ENCODE measurements around the gene APPL1. TPM values are rescaled to one million over a fixed set of nuclear protein-coding genes. Genes with fewer than 3 reads are reported as not detected.
"Not testable (repeated sequence)": the region's sequence is repeated elsewhere in the genome, so short reads cannot be mapped to it uniquely, and the experiment has no call there.

The APPL1 gene
- total and polyA plus RNA-seq, 10 of the 15 experiments (the other 5 are each of a cell fraction or from before 2014, with no cell fraction given) = 15.0 to 77.6 (median 40.2) TPM

GRCh38 chr3:57292897-57293526 lies 65.5 kb downstream of the APPL1 start:
- H3K9me3 ChIP-seq (replicated peaks; ENCODE audit: control insufficient read depth, insufficient read depth, low read length) = no peaks in the 10 kb centered on the region
- WGBS (ENCODE audit: insufficient coverage, insufficient replicate concordance, low lambda C conversion rate, missing lambda C conversion rate) = 61% methylated on average over 4 of the region's 4 CpGs
- H3K4me1 ChIP-seq (ENCODE audit: control insufficient read depth, insufficient read depth, low read length) = no peaks in the 10 kb centered on the region
- no peak overlapping the region for H3K4me3 ChIP-seq
- H3K79me2 ChIP-seq (ENCODE audit: control insufficient read depth, insufficient read depth, low read length) = no peaks in the 10 kb centered on the region
- H3K27me3 ChIP-seq (replicated peaks in 1 of 2; ENCODE audit: control insufficient read depth in 2 of 2, insufficient read depth in 2 of 2, low read length in 1 of 2) = no peaks in the 10 kb centered on the region
- DNase-seq (ENCODE audit: low read depth, low spot score) = no peak
- in situ Hi-C loops (cut with MboI) = no loop called here
- no peak overlapping the region for H3K27ac ChIP-seq (ENCODE audit: control insufficient read depth, insufficient read depth)
- TF ChIP-seq RELB (IDR thresholded peaks at IDR 0.05; ENCODE audit: low read depth) (no peak), HDAC2 (IDR thresholded peaks at IDR 0.05) (no peak), ZNF24 (IDR thresholded peaks at IDR 0.05) (no peak)
- no peak overlapping the region for H3K9ac ChIP-seq (ENCODE audit: control insufficient read depth, insufficient read depth, low read length)
- ChIA-PET CTCF (no interaction called here), RAD21 (ENCODE audit: unreplicated experiment) (no interaction called here), SMC1A (ENCODE audit: uncharacterized antibody, unreplicated experiment) (interaction anchor here (0.6 to 1.7 kb wide), 3 partner anchors 9 to 1533 kb away, joined by 3 to 4 read pairs (median 3); no protein-coding TSS in a partner anchor), POLR2A (interaction anchor here (0.6 kb wide), 2 partner anchors 86 to 136 kb away, joined by 3 read pairs; no protein-coding TSS in a partner anchor)
- no peak overlapping the region for H3K4me2 ChIP-seq (ENCODE audit: control insufficient read depth, insufficient read depth)
- FAIRE-seq = no peak
- no peaks in the 10 kb centered on the region for H3K36me3 ChIP-seq (ENCODE audit: control insufficient read depth in 2 of 2, insufficient read depth in 2 of 2, low read length in 1 of 2)
- no peak for ATAC-seq
- intact Hi-C loops (cut with micrococcal nuclease; ENCODE audit: unreplicated experiment) = no loop called here
- H2AFZ ChIP-seq (ENCODE audit: control insufficient read depth, low read depth, low read length) = no peak overlapping the region
- H4K20me1 ChIP-seq (ENCODE audit: control insufficient read depth, insufficient read depth) = no peaks in the 10 kb centered on the region
- BruUV-seq (replicated peaks) = no TSS peak

GRCh38 chr3:57298041-57298440 lies 70.5 kb downstream of the APPL1 start:
- FAIRE-seq (no peak), DNase-seq (ENCODE audit: low read depth, low spot score) (no peak), ATAC-seq (peak; percentile 62)
- ChIA-PET POLR2A (interaction anchor here (0.7 kb wide), 1 partner anchor 73 kb away, joined by 3 read pairs; no protein-coding TSS in a partner anchor), CTCF (no interaction called here), SMC1A (ENCODE audit: uncharacterized antibody, unreplicated experiment) (interaction anchor here (0.6 kb wide), 1 partner anchor 10 kb away, joined by 3 read pairs; no protein-coding TSS in a partner anchor), RAD21 (ENCODE audit: unreplicated experiment) (no interaction called here)
- intact Hi-C loops (cut with micrococcal nuclease; ENCODE audit: unreplicated experiment) = no loop called here
- Histone ChIP-seq H3K4me2 (ENCODE audit: control insufficient read depth, insufficient read depth) (no peak overlapping the region), H3K9me3 (replicated peaks; ENCODE audit: control insufficient read depth, insufficient read depth, low read length) (no peaks in the 10 kb centered on the region), H3K27ac (ENCODE audit: control insufficient read depth, insufficient read depth) (no peak overlapping the region), H4K20me1 (ENCODE audit: control insufficient read depth, insufficient read depth) (no peaks in the 10 kb centered on the region), H3K9ac (ENCODE audit: control insufficient read depth, insufficient read depth, low read length) (no peak overlapping the region), H3K4me1 (ENCODE audit: control insufficient read depth, insufficient read depth, low read length) (no peaks in the 10 kb centered on the region), H3K36me3 (ENCODE audit: control insufficient read depth in 2 of 2, insufficient read depth in 2 of 2, low read length in 1 of 2) (no peaks in the 10 kb centered on the region), H3K79me2 (ENCODE audit: control insufficient read depth, insufficient read depth, low read length) (no peaks in the 10 kb centered on the region), H3K27me3 (replicated peaks in 1 of 2; ENCODE audit: control insufficient read depth in 2 of 2, insufficient read depth in 2 of 2, low read length in 1 of 2) (no peaks in the 10 kb centered on the region), H3K4me3 (no peak overlapping the region), H2AFZ (ENCODE audit: control insufficient read depth, low read depth, low read length) (no peak overlapping the region)
- BruUV-seq (replicated peaks) = no TSS peak
- in situ Hi-C loops (cut with MboI) = no loop called here
- TF ChIP-seq DPF2 (IDR thresholded peaks at IDR 0.05) (no peak), SIN3A (IDR thresholded peaks at IDR 0.05; ENCODE audit: low read depth, low read length) (no peak), WRNIP1 (IDR thresholded peaks at IDR 0.05; ENCODE audit: borderline replicate concordance, low read depth, low read length) (no peak)
- 0% methylated on average over 1 of the region's 1 CpG for WGBS (ENCODE audit: insufficient coverage, insufficient replicate concordance, low lambda C conversion rate, missing lambda C conversion rate)

- DNase-seq (ENCODE audit: low read depth, low spot score); H4K20me1 ChIP-seq (ENCODE audit: control insufficient read depth, insufficient read depth); H3K27me3 ChIP-seq (replicated peaks in 1 of 2; ENCODE audit: control insufficient read depth in 2 of 2, insufficient read depth in 2 of 2, low read length in 1 of 2); RAD21 ChIA-PET (ENCODE audit: unreplicated experiment); H3K9ac ChIP-seq (ENCODE audit: control insufficient read depth, insufficient read depth, low read length); intact Hi-C loops (cut with micrococcal nuclease; ENCODE audit: unreplicated experiment); H3K36me3 ChIP-seq (ENCODE audit: control insufficient read depth in 2 of 2, insufficient read depth in 2 of 2, low read length in 1 of 2); H3K79me2 ChIP-seq (ENCODE audit: control insufficient read depth, insufficient read depth, low read length); SMC1A ChIA-PET (ENCODE audit: uncharacterized antibody, unreplicated experiment); FAIRE-seq; H3K4me1 ChIP-seq (ENCODE audit: control insufficient read depth, insufficient read depth, low read length); H2AFZ ChIP-seq (ENCODE audit: control insufficient read depth, low read depth, low read length); in situ Hi-C loops (cut with MboI); H3K4me3 ChIP-seq; BruUV-seq (replicated peaks); H3K27ac ChIP-seq (ENCODE audit: control insufficient read depth, insufficient read depth); H3K9me3 ChIP-seq (replicated peaks; ENCODE audit: control insufficient read depth, insufficient read depth, low read length); CTCF ChIA-PET; H3K4me2 ChIP-seq (ENCODE audit: control insufficient read depth, insufficient read depth); ATAC-seq: not testable (repeated sequence)
- WGBS (ENCODE audit: insufficient coverage, insufficient replicate concordance, low lambda C conversion rate, missing lambda C conversion rate) = 53% methylated on average over 7 of the region's 7 CpGs
- POLR2A ChIA-PET = interaction anchor here (0.6 kb wide), 1 partner anchor 589 kb away, joined by 8 read pairs; no protein-coding TSS in a partner anchor
These were observed 76.0 kb downstream of the APPL1 start for GRCh38 chr3:57303520-57303919.

Measured in GM12878 (cell line).